NCI-H146 treated with DMSO at 0.1 percent for 48 hours (cell line): ENCODE data around the gene IL16.
A peak's percentile ranks its signal among the peaks of the same experiment; 100 is the strongest.
"Not testable (repeated sequence)": the region's sequence is repeated elsewhere in the genome, so short reads cannot be mapped to it uniquely, and the experiment has no call there.

Experiments
- DNase-seq: peaks from one replicate; lab custom pipeline; 2025; ENCODE audit not compliant: unreplicated experiment; lab: John Stamatoyannopoulos, UW

IL16 gene

DNA sequence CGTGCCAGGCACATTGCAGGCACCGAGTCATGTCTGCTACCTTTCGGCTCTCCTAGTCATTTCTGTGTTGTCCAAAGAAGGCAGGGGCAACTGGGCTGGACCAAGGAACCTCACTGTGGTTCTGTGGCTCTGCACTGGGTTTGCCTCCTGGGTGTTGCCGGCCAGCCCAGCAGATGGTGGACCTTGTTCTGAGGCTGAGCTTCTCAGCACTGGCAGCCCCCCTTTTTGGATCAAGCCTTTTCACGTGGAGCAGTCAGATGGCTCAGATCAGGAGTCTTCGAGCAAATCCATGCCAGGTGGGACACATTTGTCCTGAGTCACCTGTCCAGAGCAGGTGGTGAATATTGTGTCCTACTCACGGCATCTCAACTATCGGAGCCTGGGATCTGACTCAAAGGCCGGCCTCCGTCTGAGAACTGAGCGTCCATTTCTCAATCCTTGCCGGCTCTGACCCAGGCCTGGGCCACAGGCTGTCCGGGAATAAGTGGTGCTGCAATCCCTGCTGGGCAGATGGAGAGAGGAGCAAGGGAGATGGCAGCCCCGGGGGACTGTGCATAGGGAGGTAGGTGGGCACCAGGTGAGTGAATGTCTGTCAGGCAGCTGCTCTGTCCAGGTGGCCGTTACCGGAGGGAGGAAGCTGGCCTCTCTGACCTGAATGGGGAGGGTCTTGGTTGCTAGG, at the start of gene IL16:
TSS of gene IL16 (plus strand) at position 304 of the 679 bp plus-strand sequence. CDS start 28,521 bp downstream, outside the sequence.
- no peak for DNase-seq

DNA sequence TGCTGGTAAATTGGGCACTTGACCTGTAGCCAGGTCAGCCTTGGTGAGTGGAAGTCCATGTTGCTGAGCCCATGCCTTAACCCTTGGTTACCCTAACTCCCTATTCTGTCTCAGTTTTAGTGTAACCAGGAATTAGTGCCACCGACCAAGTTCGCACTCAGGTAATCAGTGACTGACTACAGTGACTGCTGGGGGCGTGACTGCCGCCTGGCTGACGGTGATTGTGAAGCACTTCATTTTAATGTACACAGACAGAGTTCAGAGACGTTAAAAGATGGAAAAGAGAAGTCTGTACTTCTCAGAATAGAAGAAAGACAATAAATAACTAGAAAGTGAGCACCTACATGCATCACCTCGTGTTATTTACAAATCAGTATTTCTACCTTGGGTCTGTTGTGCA, 45.3 kb upstream of the IL16 start:
- DNase-seq, result no peak

GRCh38 chr15:81152339-81152738, 44.3 kb upstream of the IL16 start:
- DNase-seq, result no peak

- DNase-seq, result no peak
Measured at GRCh38 chr15:81152799-81153198, 43.9 kb upstream of the IL16 start.

DNA sequence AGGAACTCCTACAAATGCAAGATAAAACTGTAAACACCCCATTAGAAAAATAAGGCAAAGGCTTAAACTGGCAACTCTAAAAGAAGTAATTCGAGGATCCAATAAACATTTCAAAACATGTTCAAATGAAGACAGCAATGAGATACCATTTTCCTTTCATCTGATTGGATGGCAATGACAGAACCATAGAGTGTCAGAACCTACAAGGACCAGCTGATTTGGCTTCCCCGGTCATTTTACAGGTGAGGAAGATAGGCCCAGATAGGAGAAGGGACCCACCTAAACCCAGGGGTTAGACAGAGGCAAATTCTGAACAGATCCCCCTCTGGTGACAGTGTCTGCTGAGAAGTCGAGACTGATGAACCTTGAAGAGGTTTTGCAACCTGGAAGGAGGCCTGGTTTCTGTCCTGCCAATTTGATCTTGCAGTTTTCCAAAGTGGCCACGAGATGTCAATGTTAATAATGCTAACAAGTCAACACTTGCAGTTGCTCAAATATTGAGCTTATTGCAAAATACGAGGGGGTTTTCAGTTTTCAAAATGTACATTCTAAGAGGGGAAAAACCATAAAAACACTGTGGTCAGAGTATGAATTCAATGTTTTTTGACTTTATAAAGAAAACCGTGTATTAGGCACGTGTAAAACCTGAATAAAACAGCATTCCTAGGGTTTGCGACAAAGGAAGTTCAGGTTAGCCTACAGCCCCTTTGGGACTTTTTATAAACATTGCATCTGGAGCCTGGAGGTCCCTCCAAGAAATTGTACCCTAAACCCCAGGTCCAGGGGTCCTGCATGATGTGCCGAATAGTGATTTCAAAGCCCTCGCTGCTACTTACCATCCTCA, 41.1 kb upstream of the IL16 start:
- peak; percentile 4 for DNase-seq

DNA sequence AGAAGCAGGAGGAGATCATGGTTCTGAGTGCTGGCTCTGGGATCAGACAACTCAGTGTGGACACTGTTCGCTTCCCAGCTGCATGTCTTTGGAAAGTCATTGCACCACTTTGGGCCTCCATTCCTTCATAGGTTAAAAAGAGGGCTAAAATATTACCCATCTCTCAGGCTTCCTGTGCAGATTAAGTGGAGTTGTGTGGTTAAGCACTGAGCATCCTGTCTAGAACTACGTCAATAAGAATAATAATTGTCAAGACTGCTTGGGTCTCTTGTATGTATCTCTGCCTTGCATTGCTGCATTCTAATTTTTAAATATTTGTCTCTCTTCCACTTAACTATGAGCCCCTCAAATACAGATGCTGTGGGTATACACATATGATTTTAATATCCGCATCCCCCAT, 40.4 kb upstream of the IL16 start:
- DNase-seq, result no peak

- no peak for DNase-seq
Measured at GRCh38 chr15:81157195-81157938, 39.3 kb upstream of the IL16 start.

DNA sequence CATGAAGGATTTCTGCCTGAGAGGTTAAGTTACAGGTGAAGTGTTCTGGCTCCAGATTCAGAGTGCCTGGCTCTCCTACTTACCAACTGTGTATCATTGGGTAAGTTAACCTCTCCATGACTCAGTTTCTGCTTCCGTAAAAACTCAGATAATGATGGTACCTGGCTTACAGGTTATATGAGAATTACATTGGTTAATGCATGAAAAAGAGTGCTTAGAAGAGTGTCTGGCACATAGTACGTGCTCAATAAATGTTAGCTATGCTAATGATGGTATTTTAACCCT, 38.8 kb upstream of the IL16 start:
- DNase-seq, result no peak

DNA sequence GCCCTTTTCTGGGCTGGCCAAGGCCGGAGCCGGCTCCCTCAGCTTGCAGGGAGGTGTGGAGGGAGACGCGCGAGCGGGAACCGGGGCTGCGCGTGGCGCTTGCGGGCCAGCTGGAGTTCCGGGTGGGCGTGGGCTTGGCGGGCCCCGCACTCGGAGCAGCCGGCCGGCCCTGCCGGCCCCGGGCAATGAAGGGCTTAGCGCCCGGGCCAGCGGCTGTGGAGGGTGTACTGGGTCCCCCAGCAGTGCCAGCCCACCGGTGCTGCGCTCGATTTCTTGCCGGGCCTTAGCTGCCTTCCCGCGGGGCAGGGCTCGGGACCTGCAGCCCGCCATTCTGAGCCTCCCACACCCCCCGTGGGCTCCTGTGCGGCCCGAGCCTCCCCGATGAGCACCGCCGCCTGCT, 38.1 kb upstream of the IL16 start:
- not testable (repeated sequence) for DNase-seq

DNA sequence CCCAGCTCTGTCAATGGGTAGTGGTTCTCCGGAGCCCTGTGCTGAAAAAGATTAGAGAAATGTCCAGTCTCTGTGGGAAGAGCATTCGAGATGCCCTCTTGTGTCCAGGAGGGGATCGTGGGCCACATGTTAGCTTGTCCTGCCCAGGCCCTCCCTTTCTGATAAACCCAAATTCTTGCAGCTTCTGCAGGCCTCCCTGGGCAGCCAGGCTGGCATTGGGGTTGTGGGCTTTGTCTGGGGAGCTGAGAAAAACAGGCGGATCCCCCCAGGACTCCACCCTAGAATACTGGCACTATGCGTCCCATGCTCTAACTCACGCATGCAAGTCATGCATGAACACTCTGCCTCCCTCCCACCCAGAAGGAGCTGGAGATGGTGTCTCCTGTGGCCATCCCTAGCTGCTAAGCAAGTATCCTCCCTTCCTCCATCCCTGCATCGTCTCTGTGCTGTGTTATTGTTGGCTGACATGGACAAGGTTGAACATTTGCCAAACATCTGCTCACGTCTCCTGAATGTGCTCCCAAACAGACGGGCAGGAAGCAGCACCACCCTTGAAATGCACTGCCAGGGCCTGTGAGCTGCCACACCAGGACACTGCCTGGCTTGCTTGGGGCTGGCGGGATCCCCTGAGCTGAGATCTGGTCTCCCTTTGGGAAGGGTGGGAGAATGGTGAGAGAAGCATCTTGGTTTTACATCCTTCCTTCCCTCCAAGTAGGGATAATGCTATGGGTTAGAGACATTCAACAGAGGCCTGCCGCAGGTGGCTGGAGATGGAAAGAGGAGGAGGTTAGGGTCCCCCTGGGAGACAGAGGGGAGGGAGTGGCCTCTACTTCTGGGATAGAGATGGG, 36.1 kb upstream of the IL16 start:
- DNase-seq, result no peak

DNA sequence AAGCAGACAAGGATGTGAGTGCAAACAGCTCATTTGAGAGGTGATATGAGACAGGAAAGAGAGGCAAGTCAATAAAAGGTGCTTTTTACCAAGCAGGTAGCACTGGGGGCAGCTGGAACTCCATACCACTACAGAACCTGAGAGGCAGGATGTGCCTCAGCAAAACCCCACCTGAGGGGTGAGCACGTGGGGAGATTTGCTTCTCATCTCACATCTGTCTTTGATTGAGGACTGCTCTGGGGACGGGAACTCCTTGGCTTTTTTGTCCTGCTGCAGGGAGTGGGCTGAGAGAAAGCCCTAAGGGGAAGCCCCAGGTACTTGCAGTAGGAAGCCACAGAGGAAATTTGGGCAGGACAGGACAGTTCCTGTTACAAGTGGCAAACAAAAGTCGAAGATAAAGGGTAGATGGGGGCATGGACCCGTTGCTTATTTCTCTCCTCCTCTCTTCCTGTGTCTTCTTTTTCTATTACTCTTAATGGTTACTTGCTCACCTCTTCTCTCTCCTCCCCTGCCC, 35.5 kb upstream of the IL16 start:
- DNase-seq, result no peak

DNA sequence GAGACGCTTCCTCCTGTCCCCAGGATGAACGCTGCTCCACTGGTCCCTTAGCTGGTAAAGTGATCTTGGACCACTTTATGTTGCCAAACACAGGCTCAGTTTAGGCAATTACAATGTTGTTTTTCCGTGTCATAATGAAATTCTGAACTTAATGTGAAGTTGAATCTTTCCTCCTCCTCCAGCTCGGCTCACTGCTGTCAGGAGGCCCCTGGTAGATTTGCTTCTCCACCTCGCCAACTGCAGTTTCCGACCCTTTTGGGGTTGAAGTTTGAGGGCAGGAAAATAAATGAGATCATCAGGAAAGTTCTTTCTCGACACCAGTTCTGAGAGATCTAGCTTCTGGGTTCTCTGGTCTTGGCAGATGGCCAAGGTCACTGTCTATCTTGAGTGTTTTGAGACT, 34.8 kb upstream of the IL16 start:
- DNase-seq, result no peak

DNA sequence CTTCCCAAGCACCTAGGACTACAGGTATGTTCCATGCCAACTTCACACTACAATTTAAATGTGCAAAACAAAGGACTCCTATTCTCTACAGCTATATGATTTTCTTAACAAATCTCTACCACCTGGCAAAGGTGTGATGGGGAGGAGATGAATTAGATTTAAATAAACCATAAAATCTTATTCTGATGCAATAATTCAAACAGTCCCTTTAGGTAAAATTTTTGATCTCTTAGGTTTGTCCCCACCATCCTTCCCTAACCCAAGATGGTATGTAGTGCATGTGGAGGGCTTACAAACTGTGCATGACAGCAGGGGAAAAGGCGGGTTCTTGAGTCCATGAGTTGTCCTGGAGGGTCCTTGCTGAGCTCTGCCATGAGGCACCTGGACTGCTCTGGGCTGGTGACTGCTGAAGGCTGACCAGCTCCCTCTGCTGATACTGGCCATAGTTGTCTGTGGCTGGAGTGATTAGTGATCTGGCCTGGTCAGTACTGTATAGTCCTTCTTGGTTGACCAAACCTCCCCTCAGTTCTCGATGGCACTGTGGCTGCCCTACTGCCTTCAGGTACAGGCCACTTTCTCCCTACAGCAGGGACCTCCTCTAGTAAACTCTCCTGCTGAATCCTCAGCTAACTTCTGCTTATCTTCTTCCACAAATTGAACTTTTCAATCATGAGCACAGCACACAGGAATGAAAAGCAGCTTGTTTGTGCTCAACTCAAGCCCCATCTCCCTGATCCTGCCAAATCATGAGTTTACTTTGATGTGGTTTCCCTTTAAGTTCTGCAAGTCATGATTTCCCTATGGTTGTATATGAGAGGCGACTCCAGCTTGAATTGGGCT, 32.5 kb upstream of the IL16 start:
- no peak for DNase-seq

- DNase-seq, result no peak
Measured at GRCh38 chr15:81165535-81165934, 31.1 kb upstream of the IL16 start.

DNA sequence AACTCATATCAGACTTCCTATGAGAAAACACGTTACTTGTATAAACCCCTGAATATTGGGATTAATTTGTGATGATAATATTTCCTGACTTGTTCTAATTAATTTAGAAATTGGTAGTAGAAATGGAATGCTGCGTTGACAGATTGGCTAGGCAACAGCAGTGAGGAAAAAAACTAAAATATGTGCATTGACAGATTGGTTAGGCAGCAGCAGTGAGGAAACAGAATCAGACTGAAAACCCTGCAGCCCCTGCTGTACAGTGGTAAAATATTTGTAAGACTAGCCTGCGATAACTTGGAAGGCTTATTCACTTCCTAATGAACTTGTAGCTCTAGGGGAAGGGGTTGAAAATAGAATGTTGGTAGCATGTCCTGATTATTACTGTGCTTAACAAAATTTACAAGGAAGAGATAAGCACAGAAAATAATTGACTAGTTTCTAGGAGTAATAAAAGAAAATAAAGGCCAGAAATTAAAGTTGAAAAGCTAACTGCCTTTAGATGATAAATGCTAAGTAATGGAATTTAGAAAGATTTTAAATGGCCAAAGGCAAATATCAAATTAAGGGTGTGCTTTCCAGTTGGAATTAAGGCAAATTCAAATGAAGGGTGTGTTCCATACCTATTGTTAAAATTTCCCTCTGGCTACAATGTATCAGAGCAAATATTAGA, 29.9 kb upstream of the IL16 start:
- DNase-seq, result no peak

GRCh38 chr15:81168131-81168526, 28.6 kb upstream of the IL16 start:
- no peak for DNase-seq

GRCh38 chr15:81168644-81169043, 28.0 kb upstream of the IL16 start:
- no peak for DNase-seq

DNA sequence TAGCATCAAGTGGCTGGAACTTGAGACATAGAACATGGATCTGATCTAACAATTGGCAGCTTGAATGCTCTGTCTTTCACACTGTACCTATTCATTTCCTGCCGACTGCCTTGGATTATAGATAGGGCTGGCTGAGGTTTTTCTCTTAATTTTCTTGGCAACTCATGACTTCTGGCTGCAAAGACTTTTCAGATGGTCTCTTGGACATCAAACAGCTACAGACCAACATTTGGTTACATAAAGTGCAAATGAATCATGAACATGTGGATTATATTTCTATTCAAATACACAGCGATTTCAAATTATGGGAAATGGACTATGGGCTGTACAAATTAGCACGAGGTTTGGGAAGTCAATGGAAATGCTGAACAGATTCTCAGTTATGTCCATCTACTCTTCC, 26.2 kb upstream of the IL16 start:
- DNase-seq, result no peak

GRCh38 chr15:81171286-81171685, 25.4 kb upstream of the IL16 start:
- no peak for DNase-seq
